Kidney glomerular epithelial cell (primary cell): Measurements from ENCODE around the gene PMAIP1.
"Not testable (repeated sequence)": the region's sequence is repeated elsewhere in the genome, so short reads cannot be mapped to it uniquely, and the experiment has no call there.

Experiments used
- DNase-seq: peaks from one replicate; lab custom pipeline; 2025; lab: John Stamatoyannopoulos, UW

The PMAIP1 gene

GRCh38 chr18:59885579-59886163, 14.1 kb upstream of the PMAIP1 start:
- DNase-seq, result peak; percentile 62

- not testable (repeated sequence) for DNase-seq
Measured at GRCh38 chr18:59886399-59886798, 13.4 kb upstream of the PMAIP1 start.

- no peak for DNase-seq
Measured at GRCh38 chr18:59892123-59892522, 7.7 kb upstream of the PMAIP1 start.

GRCh38 chr18:59893971-59894370, 5.8 kb upstream of the PMAIP1 start:
- DNase-seq, result no peak

- DNase-seq, result no peak
Measured at GRCh38 chr18:59897321-59897954, 2.4 kb upstream of the PMAIP1 start.

GRCh38 chr18:59898093-59898492, 1.7 kb upstream of the PMAIP1 start:
- DNase-seq, result no peak

GRCh38 chr18:59898609-59899297, 1.0 kb upstream of the PMAIP1 start:
- DNase-seq, result no peak

DNA sequence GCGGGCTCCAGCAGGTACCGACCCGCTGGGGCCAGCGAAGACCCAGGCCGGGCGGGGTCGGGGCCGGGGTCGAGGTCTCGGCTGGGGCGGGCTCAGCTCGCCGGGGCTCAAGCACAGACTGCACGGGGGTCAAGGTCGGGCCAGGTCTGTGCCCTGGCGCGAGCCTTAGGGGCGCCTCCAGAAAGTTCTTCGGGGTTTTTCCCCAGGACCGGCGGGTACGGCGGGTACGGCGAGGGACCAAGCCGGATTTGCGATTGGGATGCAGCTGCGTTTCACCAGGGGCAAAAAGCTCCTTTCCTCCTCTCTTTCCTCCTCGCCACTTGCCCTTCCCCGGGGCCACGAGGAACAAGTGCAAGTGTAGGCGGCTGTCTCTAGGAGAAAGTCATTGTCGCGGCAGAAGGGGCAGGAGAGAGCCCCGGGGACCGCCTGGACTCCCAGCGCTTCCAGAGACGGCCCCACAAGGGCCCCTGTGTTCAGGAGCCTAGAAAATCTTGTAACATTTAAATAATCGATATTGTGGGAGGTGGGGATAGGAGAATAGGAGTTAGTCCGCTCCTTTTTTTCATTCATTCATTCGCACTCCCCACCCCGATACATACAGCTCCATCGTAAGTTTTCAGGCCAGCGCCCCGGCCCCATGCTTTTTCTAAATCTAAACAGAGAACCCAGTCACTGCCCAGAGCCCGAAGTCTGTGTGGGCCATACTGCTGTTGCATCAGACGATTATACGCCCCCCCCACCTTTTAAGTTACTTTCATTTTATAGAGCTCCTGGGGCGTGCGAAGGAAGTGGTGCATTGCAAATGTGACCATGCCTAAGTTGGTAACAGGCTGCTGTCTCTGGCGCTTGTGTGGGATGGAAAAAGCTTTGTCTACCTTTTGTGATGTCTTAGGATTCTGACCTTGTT, 679 bp downstream of the PMAIP1 start:
- DNase-seq, result peak; percentile 60

- DNase-seq, result peak; percentile 57
Measured at GRCh38 chr18:59902131-59902992, 2.6 kb downstream of the PMAIP1 start.

DNA sequence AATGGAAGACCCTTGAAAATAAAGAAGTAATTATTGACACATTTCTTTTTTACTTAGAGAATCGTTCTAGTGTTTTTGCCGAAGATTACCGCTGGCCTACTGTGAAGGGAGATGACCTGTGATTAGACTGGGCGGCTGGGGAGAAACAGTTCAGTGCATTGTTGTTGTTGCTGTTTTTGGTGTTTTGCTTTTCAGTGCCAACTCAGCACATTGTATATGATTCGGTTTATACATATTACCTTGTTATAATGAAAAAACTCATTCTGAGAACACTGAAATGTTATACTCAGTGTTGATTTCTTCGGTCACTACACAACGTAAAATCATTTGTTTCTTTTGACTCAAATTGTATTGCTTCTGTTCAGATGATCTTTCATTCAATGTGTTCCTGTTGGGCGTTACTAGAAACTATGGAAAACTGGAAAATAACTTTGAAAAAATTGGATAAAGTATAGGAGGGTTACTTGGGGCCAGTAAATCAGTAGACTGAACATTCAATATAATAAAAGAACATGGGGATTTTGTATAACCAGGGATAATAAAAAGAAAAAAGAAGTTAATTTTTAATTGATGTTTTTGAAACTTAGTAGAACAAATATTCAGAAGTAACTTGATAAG, 3.3 kb downstream of the PMAIP1 start:
- DNase-seq, result no peak

- DNase-seq, result no peak
Measured at GRCh38 chr18:59904011-59904601, 4.3 kb downstream of the PMAIP1 start.

DNA sequence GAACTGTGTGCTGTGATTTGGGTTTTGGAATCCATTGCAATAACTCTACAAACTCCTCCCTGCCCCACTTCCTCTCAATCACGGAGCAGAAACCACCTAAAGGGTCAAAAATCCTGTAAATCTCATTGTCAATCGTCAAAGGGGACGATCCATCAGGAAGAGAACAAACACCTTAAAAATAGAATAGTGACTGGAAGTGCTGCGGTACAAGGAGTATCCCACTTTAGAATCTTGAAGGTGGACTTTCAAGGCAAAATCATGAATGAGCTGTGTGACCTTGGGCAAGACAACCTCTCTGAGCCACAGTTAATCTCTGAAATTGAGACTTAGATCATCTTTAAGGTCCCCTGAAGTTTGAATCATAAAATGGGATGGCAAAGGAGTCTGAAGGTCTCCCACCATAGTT, 5.9 kb downstream of the PMAIP1 start:
- no peak for DNase-seq

DNA sequence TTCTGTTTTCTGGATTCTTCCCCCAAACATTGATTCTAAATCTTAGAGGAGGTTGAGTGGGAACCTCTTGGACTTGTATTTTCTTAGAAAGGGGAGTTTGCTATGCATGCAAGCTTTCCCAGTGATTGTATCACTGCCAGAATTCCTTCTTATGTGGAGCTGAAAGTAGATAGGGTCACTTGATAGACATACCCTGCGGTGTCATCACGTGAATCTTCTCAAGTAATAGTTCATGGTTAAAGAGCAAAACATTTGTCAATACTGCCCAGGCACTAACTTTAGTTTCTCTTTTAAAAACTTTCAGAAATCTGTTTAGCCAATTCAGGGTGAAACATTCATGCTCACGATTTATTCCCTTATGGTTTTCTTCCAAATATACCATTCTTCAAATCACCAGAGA, 6.4 kb downstream of the PMAIP1 start:
- no peak for DNase-seq

- DNase-seq, result no peak
Measured at GRCh38 chr18:59907172-59907571, 7.4 kb downstream of the PMAIP1 start.

DNA sequence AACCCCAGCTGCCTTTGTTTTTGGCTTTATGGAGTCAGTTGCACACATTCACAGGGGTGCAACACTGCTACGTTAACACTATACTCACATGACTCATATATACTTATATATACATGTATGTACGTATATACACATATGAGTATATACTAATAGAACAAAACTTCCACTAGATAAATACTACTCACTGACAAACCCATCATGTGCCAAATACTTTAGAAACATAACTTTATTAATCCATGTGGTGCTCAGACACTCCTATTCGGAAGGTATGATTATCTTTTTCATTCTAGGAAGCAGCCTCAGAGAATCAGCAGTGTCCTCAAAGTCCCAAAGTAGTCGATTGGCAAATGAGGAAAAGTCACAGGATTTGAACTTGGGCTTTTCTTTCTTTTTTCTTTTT, 7.9 kb downstream of the PMAIP1 start:
- DNase-seq, result no peak

DNA sequence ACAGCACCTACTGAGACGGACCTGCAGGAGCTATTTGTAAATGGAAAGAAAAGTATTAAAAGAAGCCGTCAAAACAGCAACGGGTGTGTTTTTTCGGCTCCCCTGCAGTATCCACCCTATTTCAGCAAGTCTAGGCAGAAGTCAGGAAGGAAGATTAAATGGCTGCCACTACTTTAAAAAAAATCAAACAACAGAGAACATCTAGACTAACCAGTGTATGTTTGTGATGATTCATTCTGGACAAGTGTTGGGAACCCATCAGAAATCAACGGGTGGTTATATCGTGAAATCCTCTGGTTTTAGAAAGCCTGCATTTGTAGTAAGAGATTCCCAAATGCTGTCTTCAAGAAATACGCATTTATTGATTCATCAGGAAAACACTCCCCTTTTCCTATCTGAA, 9.0 kb downstream of the PMAIP1 start:
- no peak for DNase-seq

DNA sequence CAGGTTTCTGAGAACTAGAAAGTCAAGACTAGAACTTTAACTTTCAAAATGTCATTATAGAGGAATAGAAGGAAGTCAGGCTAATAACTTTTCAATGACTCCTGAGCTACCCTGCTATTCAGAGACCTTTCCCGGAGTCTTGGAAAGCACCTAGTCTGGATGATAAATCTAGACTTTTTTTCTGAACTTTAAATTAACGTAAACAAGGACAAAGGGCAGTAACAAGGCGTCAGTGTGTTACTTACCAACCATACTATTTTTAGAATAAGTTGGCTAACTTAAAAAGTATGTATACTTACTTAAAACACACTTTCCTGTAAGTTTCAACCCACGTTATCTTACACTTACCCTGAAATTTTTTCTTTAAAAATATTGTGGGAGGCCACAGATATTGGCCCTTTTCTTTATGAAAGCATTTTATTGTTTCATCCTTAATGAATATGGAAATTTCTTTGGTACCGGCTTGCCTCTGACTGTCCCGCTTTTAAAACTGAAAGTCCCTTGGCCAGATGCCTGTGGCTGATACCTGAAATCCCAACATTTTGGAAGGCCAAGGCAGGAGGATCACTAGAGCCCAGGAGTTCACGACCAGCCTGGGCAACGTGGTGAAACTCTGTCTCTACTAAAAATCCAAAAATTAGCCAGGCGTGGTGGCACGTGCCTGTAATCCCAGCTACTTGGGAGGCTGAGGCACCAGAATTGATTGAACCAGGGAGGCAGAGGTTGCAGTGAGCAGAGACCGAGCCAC, 9.7 kb downstream of the PMAIP1 start:
- no peak for DNase-seq

DNA sequence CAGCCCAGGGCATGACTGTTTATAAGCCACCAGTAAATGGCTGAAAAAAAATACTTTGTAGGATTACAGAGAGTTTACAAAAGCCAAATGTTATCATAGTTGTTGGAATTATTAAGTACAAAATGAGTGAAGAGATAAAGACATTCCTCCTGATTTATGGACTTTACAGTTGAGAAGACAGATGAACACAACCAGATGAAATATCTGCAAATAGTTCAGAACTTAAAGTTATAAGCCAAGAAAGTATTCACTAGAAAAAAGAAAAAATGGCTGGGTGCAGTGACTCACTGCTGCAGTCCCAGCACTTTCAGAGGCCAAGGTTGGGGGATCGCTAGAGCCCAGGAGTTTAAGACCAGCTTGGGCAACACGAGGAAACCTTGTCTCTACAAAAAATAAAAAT, 11.2 kb downstream of the PMAIP1 start:
- peak; percentile 27 for DNase-seq

GRCh38 chr18:59911600-59911999, 11.8 kb downstream of the PMAIP1 start:
- no peak for DNase-seq

GRCh38 chr18:59912007-59912550, 12.3 kb downstream of the PMAIP1 start:
- no peak for DNase-seq
